Activated T-cell treated with anti-CD3 and anti-CD28 coated beads, Interleukin-2, amount 50 U/mL, for 48 hours (primary cell): Measurements from ENCODE around the gene MUCL3.
"Not testable (repeated sequence)": the region's sequence is repeated elsewhere in the genome, so short reads cannot be mapped to it uniquely, and the experiment has no call there.

Experiments
- DNase-seq, 2 experiments: peaks; one replicate each; pipeline ENCODE4 v3.0.0-alpha.2; 2020

MUCL3 gene

GRCh38 chr6:30914076-30914853 lies 26.5 kb upstream of the MUCL3 start, which contains the start of gene VARS2:
VARS2 (plus strand) TSS chr6:30914238; CDS start chr6:30914837, 599 bp downstream.
- peak; percentile 95 for DNase-seq

GRCh38 chr6:30914854-30915590 lies 25.8 kb upstream of the MUCL3 start:
- DNase-seq: peak; percentile 40 to 44

- DNase-seq: peak; percentile 21 to 33
Measured at GRCh38 chr6:30915591-30915946, 25.2 kb upstream of the MUCL3 start.

GRCh38 chr6:30917041-30917440 lies 23.7 kb upstream of the MUCL3 start:
- no peak for DNase-seq

GRCh38 chr6:30917487-30917886 lies 23.3 kb upstream of the MUCL3 start:
- DNase-seq: no peak

- DNase-seq: no peak
Measured at GRCh38 chr6:30918670-30919069, 22.1 kb upstream of the MUCL3 start.

GRCh38 chr6:30922447-30922852 lies 18.3 kb upstream of the MUCL3 start:
- DNase-seq: no peak

GRCh38 chr6:30924040-30924627 lies 16.6 kb upstream of the MUCL3 start:
- not testable (repeated sequence) for DNase-seq

GRCh38 chr6:30926644-30927043 lies 14.1 kb upstream of the MUCL3 start:
- DNase-seq: no peak

- not testable (repeated sequence) for DNase-seq
Measured at GRCh38 chr6:30927080-30927479, 13.7 kb upstream of the MUCL3 start.

GRCh38 chr6:30928677-30929076 lies 12.1 kb upstream of the MUCL3 start:
- DNase-seq: no peak

- DNase-seq: no peak
Measured at GRCh38 chr6:30930506-30930905, 10.3 kb upstream of the MUCL3 start.

GRCh38 chr6:30931272-30931671 lies 9.5 kb upstream of the MUCL3 start:
- no peak for DNase-seq

- no peak for DNase-seq
Measured at GRCh38 chr6:30931969-30932645, 8.7 kb upstream of the MUCL3 start, which contains the start of gene SFTA2. SFTA2 (minus strand) TSS chr6:30932170; CDS start chr6:30932096, 74 bp downstream.

GRCh38 chr6:30932665-30933365 lies 8.0 kb upstream of the MUCL3 start:
- no peak for DNase-seq

- DNase-seq: no peak
Measured at GRCh38 chr6:30935018-30935417, 5.8 kb upstream of the MUCL3 start.

GRCh38 chr6:30937265-30937664 lies 3.5 kb upstream of the MUCL3 start:
- DNase-seq: no peak

GRCh38 chr6:30938730-30939129 lies 2.0 kb upstream of the MUCL3 start:
- no peak for DNase-seq

- DNase-seq: no peak
Measured at GRCh38 chr6:30939473-30939872, 1.3 kb upstream of the MUCL3 start.

GRCh38 chr6:30942338-30943060 lies 1.7 kb downstream of the MUCL3 start:
- no peak for DNase-seq

GRCh38 chr6:30944051-30944450 lies 3.3 kb downstream of the MUCL3 start:
- no peak for DNase-seq

- no peak for DNase-seq
Measured at GRCh38 chr6:30945281-30945680, 4.5 kb downstream of the MUCL3 start.
